Fibroblast of peridontal ligament (primary cell): Measurements from ENCODE around the gene BTBD7.

Experiments used
- DNase-seq: peaks from one replicate; pipeline ENCODE4 v3.0.0-alpha.2; 2010; ENCODE audit errors: extremely low read depth

BTBD7 gene

GRCh38 chr14:93195316-93195999 lies 137.4 kb downstream of the BTBD7 start:
- DNase-seq, result no peak
